Frontal cortex (tissue), 4 donors: ENCODE data around the gene B3GAT3. TPM values are rescaled to one million over a fixed set of nuclear protein-coding genes. Genes with fewer than 3 reads are reported as not detected.

Source experiments
- DNase-seq, 2 donors: peaks; one replicate each; pipeline ENCODE4 v3.0.0; 2012; ENCODE audit warnings: low spot score in 2 of 2
- FAIRE-seq: peaks from 2 replicates; lab custom pipeline; 2012; peaks lifted over from hg19 to GRCh38; lab: Jason Lieb, UNC
- total RNA-seq: library from RNA; depleted of rRNA; stranded (reverse); fragments of >200 nt; gene quantifications from one replicate; pipeline ENCODE4 v1.2.3, GENCODE V29; 2014
- donor health status: control.
- donor health status: control.
- donor health status: control.

B3GAT3 gene
- total RNA-seq, 1 donor from 2014 or later = 21.6 TPM

GRCh38 chr11:62607714-62608113 is 14.1 kb downstream of the B3GAT3 start:
- FAIRE-seq = no peak
- DNase-seq = no peak

- FAIRE-seq (no peak), DNase-seq (no peak)
Measured at GRCh38 chr11:62605902-62606301, 15.9 kb downstream of the B3GAT3 start.

GRCh38 chr11:62605467-62605866 is 16.3 kb downstream of the B3GAT3 start:
- FAIRE-seq (no peak), DNase-seq (no peak)

GRCh38 chr11:62604460-62605120 is 17.2 kb downstream of the B3GAT3 start:
- DNase-seq (no peak), FAIRE-seq (no peak)

GRCh38 chr11:62603776-62604299 is 17.9 kb downstream of the B3GAT3 start:
- FAIRE-seq = no peak
- no peak for DNase-seq

GRCh38 chr11:62603072-62603408 is 18.7 kb downstream of the B3GAT3 start:
- FAIRE-seq (no peak), DNase-seq (no peak)

GRCh38 chr11:62602141-62603071 is 19.4 kb downstream of the B3GAT3 start:
- FAIRE-seq = no peak
- peak; percentile 64 to 80 for DNase-seq

- peak; percentile 98 for DNase-seq
- FAIRE-seq = peak; percentile 68
Measured at GRCh38 chr11:62601372-62602140, 20.2 kb downstream of the B3GAT3 start, which contains the start of gene MTA2. TSS of gene MTA2 (minus strand) at chr11:62601865. CDS start at chr11:62601450, 415 bp downstream.

- no peak for FAIRE-seq
- peak in 1 of 2 donors; percentile 49 for DNase-seq
Measured at GRCh38 chr11:62601122-62601371, 20.7 kb downstream of the B3GAT3 start.

- DNase-seq = no peak
- FAIRE-seq = no peak
Measured at GRCh38 chr11:62600367-62601121, 21.2 kb downstream of the B3GAT3 start.

- no peak for FAIRE-seq
- DNase-seq = no peak
Measured at GRCh38 chr11:62599901-62600300, 21.9 kb downstream of the B3GAT3 start.

GRCh38 chr11:62599069-62599696 is 22.6 kb downstream of the B3GAT3 start:
- DNase-seq = peak; percentile 86
- FAIRE-seq = no peak

GRCh38 chr11:62595124-62595523 is 26.7 kb downstream of the B3GAT3 start:
- no peak for FAIRE-seq
- no peak for DNase-seq

- DNase-seq (no peak), FAIRE-seq (no peak)
Measured at GRCh38 chr11:62593434-62594044, 28.2 kb downstream of the B3GAT3 start.

GRCh38 chr11:62592989-62593421 is 28.8 kb downstream of the B3GAT3 start:
- FAIRE-seq = no peak
- no peak for DNase-seq

- no peak for FAIRE-seq
Measured at GRCh38 chr11:62592146-62592815, 29.5 kb downstream of the B3GAT3 start.

GRCh38 chr11:62591448-62592145 is 30.2 kb downstream of the B3GAT3 start, which contains the start of gene TUT1:
TSS of gene TUT1 (minus strand) at chr11:62591523. CDS start at chr11:62591485, 38 bp downstream.
- DNase-seq (peak; percentile 82 to 91), FAIRE-seq (peak; percentile 94)

More at GRCh38 chr11:62592146-62592815, 29.5 kb downstream of the B3GAT3 start:
- DNase-seq = no peak
